H7 (cell line): ENCODE data around the gene VTI1A. TPM values are rescaled to one million over a fixed set of nuclear protein-coding genes. Genes with fewer than 3 reads are reported as not detected.

Experiments used
- DNase-seq: peaks from one replicate; pipeline ENCODE4 v3.0.0; 2012
- H3K27me3 ChIP-seq: 2 replicates; pipeline ENCODE4 v1.6.0; 2011; ENCODE audit warnings: mild to moderate bottlenecking, low read length; ENCODE audit not compliant: control insufficient read depth, insufficient read depth
- H3K36me3 ChIP-seq: replicated peaks from 2 replicates; pipeline ENCODE4 v1.5.1; 2011; ENCODE audit warnings: low read length; ENCODE audit not compliant: control insufficient read depth, insufficient read depth
- H3K4me3 ChIP-seq: 2 replicates; pipeline ENCODE4 v1.5.1; 2011; ENCODE audit warnings: low read depth, mild to moderate bottlenecking, control low read depth, low read length, moderate library complexity; ENCODE audit not compliant: insufficient read depth
- total RNA-seq: library from RNA; depleted of rRNA; stranded (reverse); fragments of >200 nt; shearing (Covaris generic); gene quantifications from 2 replicates; pipeline ENCODE4 v1.2.3, GENCODE V29; 2014

VTI1A gene
- total RNA-seq, 1 experiment from 2014 or later, result 13.9 TPM

GRCh38 chr10:112559349-112559748 lies 112.3 kb downstream of the VTI1A start:
- peak; percentile 13 for DNase-seq
- H3K4me3 ChIP-seq, result no peak overlapping the region
- no peaks in the 10 kb centered on the region for H3K27me3 ChIP-seq

GRCh38 chr10:112562122-112562521 lies 115.1 kb downstream of the VTI1A start:
- Histone ChIP-seq H3K27me3 (no peaks in the 10 kb centered on the region; the same call in 1 of the 2 replicates), H3K4me3 (no peak overlapping the region), H3K36me3 (no peaks in the 10 kb centered on the region)
- no peak for DNase-seq

More at GRCh38 chr10:112559349-112559748, 112.3 kb downstream of the VTI1A start:
- H3K36me3 ChIP-seq, result no peaks in the 10 kb centered on the region

- DNase-seq, result no peak
- Histone ChIP-seq H3K4me3 (no peak overlapping the region), H3K27me3 (no peaks in the 10 kb centered on the region; the same call in 1 of the 2 replicates), H3K36me3 (no peaks in the 10 kb centered on the region)
Observed at GRCh38 chr10:112562809-112563663, 116.0 kb downstream of the VTI1A start.

- no peak overlapping the region for H3K4me3 ChIP-seq
- H3K36me3 ChIP-seq, result no peaks in the 10 kb centered on the region
- no peaks in the 10 kb centered on the region; the same call in 1 of the 2 replicates for H3K27me3 ChIP-seq
- no peak for DNase-seq
Observed at GRCh38 chr10:112564337-112564736, 117.3 kb downstream of the VTI1A start.

GRCh38 chr10:112565434-112566053 lies 118.5 kb downstream of the VTI1A start:
- H3K36me3 ChIP-seq, result no peaks in the 10 kb centered on the region
- DNase-seq, result peak; percentile 46
- H3K4me3 ChIP-seq, result no peak overlapping the region
- no peaks in the 10 kb centered on the region; the same call in 1 of the 2 replicates for H3K27me3 ChIP-seq

- DNase-seq, result no peak
- Histone ChIP-seq H3K36me3 (no peaks in the 10 kb centered on the region), H3K27me3 (no peaks in the 10 kb centered on the region; the same call in 1 of the 2 replicates), H3K4me3 (no peak overlapping the region)
Observed at GRCh38 chr10:112570585-112570984, 123.6 kb downstream of the VTI1A start.

- no peak overlapping the region for H3K4me3 ChIP-seq
- no peaks in the 10 kb centered on the region for H3K27me3 ChIP-seq
- no peaks in the 10 kb centered on the region for H3K36me3 ChIP-seq
- DNase-seq, result no peak
Observed at GRCh38 chr10:112579578-112579977, 132.6 kb downstream of the VTI1A start.

GRCh38 chr10:112580267-112580666 lies 133.3 kb downstream of the VTI1A start:
- no peak for DNase-seq
- Histone ChIP-seq H3K36me3 (no peaks in the 10 kb centered on the region), H3K27me3 (no peaks in the 10 kb centered on the region), H3K4me3 (no peak overlapping the region)

- no peaks in the 10 kb centered on the region for H3K27me3 ChIP-seq
- H3K4me3 ChIP-seq, result no peak overlapping the region
- no peak for DNase-seq
- H3K36me3 ChIP-seq, result no peaks in the 10 kb centered on the region
Observed at GRCh38 chr10:112581921-112582320, 134.9 kb downstream of the VTI1A start.

- Histone ChIP-seq H3K27me3 (no peaks in the 10 kb centered on the region), H3K36me3 (no peaks in the 10 kb centered on the region), H3K4me3 (no peak overlapping the region)
- no peak for DNase-seq
Observed at GRCh38 chr10:112583236-112583939, 136.4 kb downstream of the VTI1A start.

- H3K27me3 ChIP-seq, result no peaks in the 10 kb centered on the region
- no peaks in the 10 kb centered on the region for H3K36me3 ChIP-seq
- DNase-seq, result no peak
- H3K4me3 ChIP-seq, result no peak overlapping the region
Observed at GRCh38 chr10:112584276-112584675, 137.3 kb downstream of the VTI1A start.

GRCh38 chr10:112585126-112585525 lies 138.1 kb downstream of the VTI1A start:
- no peaks in the 10 kb centered on the region for H3K27me3 ChIP-seq
- no peaks in the 10 kb centered on the region for H3K36me3 ChIP-seq
- no peak for DNase-seq
- H3K4me3 ChIP-seq, result no peak overlapping the region

GRCh38 chr10:112585960-112586359 lies 138.9 kb downstream of the VTI1A start:
- no peaks in the 10 kb centered on the region for H3K36me3 ChIP-seq
- no peak overlapping the region for H3K4me3 ChIP-seq
- H3K27me3 ChIP-seq, result no peaks in the 10 kb centered on the region
- DNase-seq, result no peak

- no peak for DNase-seq
- Histone ChIP-seq H3K27me3 (no peaks in the 10 kb centered on the region), H3K36me3 (no peaks in the 10 kb centered on the region)
Observed at GRCh38 chr10:112587729-112588128, 140.7 kb downstream of the VTI1A start.

More at GRCh38 chr10:112587729-112588128, 140.7 kb downstream of the VTI1A start:
- no peak overlapping the region for H3K4me3 ChIP-seq
